Keratinocyte (primary cell): ENCODE results near the gene JSRP1.

Experiments
- EZH2 ChIP-seq: IDR thresholded peaks from one replicate; pipeline ENCODE4 v1.6.1; 2012; ENCODE audit warnings: inconsistent platforms, mild to moderate bottlenecking, low read length, moderate library complexity
- TF ChIP-seq, protein P1 (sequence below), 3 experiments: IDR thresholded peaks in 1 of 3; conservative IDR thresholded peaks in 1 of 3; optimal IDR thresholded peaks in 1 of 3; 2 replicates in 2 of 3; 3 replicates in 1 of 3; pipeline versions ENCODE3 to v1.5.1; 2011; ENCODE audit warnings: low read length in 3 of 3, mild to moderate bottlenecking in 3 of 3, moderate library complexity in 2 of 3, control low read depth in 1 of 3, inconsistent platforms in 1 of 3; ENCODE audit not compliant: insufficient read depth in 2 of 3; ENCODE audit errors: extremely low read depth in 1 of 3

DNA sequence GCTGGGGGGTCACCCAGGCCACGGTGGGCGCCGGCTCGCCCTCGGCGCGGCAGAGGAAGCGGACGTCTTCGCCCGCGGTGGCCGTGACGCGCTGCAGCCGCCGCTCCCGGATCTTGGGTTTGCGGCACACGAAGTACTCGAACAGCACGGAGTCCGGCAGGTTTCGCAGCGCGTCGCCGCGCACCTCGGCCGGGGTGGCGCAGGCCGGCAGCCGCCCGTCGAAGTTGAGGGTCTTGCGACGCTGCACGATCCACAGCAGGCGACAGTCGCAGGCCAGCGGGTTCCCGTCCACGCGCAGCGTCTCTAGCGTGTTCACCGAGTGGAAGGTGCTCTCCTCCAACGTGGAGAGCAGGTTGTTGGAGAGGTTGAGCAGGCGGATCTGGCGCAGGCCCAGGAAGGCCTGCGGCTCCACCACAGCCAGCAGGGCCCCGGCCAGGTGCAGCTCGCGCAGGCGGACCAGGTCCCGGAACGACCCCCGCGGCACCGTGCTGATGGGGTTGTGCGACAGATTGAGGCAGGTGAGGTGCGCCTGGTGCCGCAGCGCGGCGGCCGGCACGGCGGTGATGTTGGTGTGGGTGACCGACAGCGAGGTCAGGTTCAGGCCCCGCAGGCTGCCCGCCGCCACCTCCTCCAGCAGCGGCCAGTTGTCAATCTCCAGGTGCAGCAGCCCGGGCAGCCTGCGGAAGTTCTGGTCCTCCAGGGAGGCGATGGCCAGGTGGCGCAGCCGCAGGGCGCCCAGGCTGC lies 34.4 kb upstream of the JSRP1 start:
- TF ChIP-seq, protein P1, sequence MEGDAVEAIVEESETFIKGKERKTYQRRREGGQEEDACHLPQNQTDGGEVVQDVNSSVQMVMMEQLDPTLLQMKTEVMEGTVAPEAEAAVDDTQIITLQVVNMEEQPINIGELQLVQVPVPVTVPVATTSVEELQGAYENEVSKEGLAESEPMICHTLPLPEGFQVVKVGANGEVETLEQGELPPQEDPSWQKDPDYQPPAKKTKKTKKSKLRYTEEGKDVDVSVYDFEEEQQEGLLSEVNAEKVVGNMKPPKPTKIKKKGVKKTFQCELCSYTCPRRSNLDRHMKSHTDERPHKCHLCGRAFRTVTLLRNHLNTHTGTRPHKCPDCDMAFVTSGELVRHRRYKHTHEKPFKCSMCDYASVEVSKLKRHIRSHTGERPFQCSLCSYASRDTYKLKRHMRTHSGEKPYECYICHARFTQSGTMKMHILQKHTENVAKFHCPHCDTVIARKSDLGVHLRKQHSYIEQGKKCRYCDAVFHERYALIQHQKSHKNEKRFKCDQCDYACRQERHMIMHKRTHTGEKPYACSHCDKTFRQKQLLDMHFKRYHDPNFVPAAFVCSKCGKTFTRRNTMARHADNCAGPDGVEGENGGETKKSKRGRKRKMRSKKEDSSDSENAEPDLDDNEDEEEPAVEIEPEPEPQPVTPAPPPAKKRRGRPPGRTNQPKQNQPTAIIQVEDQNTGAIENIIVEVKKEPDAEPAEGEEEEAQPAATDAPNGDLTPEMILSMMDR (optimal IDR thresholded peaks at IDR 0.05 in 1 of 3, IDR thresholded peaks at IDR 0.05 in 1 of 3, conservative IDR thresholded peaks at IDR 0.05 in 1 of 3; ENCODE audit: extremely low read depth in 1 of 3, insufficient read depth in 2 of 3, low read length in 3 of 3): no peak
- TF ChIP-seq EZH2: peak; percentile 2
